ENCODE data around the gene RHBDF1.
A peak's percentile ranks its signal among the peaks of the same experiment; 100 is the strongest.
"Not testable (repeated sequence)": the region's sequence is repeated elsewhere in the genome, so short reads cannot be mapped to it uniquely, and the experiment has no call there.

RHBDF1 gene

DNA sequence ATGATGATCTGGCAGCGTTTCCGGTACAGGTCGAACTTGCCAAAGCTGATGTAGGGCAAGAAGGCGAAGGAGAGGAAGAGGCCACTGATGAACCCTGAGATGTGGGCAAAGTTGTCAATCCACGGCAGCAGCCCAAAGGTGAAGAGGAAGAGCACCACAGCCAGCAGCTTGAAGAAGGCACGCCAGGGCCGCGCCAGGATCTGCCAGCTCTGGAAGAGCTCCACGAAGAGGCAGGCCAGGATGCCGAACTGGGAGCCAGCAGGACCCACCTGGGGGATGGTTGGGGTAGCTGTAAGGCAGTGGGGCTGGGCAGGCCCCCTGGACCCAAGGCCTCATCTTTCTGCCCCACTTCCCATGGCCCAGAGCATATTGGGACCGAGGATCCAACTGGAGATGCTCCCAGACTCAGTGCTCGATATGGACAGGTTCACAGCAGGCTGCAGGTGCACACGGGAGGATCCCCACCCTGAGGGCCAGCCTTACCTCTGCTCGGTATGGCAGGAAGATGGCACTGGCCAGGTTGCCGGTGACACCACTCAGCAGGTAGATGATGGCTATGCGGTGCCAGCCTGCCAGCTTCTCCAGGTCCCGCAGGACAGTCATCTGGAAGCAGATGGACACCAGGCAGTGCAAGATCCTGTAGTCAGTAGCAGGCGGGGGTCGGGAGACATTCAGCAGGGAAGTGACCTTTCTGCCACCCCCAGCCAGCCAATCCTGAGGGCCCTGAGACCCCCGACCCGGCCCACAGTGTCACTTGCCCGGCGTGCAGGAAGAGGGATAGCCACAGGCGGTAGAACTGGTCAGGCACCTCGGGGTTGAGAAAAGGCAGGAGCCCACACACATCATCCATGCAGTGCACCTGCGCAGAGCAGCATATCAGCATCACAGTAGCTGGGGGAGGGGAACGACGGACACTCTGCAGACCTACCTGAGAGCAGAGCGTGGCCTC, 13.7 kb downstream of the RHBDF1 start:
- no peak for DNase-seq (ENCODE audit: low spot score)

DNA sequence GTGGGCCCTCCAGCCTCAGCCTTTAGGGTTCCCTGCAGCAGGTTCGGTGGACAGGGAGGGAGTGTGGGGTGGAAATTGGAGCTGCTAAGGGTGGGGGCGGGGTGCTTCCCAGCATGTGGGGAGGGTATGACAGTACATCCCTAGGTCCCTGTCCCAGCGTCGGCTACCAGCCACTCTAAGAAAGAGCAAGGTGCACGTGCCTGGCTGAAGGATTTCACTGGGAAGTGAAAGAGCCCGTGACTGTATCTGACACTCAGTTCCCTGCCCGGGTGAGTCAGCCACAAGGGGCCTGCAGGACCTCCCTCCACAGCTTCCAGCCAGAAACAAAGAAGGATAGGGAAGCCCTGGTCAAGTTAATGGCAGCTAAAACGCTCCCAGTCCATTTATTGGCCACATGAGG, 14.7 kb downstream of the RHBDF1 start:
- no peak for DNase-seq (ENCODE audit: low spot score)

DNA sequence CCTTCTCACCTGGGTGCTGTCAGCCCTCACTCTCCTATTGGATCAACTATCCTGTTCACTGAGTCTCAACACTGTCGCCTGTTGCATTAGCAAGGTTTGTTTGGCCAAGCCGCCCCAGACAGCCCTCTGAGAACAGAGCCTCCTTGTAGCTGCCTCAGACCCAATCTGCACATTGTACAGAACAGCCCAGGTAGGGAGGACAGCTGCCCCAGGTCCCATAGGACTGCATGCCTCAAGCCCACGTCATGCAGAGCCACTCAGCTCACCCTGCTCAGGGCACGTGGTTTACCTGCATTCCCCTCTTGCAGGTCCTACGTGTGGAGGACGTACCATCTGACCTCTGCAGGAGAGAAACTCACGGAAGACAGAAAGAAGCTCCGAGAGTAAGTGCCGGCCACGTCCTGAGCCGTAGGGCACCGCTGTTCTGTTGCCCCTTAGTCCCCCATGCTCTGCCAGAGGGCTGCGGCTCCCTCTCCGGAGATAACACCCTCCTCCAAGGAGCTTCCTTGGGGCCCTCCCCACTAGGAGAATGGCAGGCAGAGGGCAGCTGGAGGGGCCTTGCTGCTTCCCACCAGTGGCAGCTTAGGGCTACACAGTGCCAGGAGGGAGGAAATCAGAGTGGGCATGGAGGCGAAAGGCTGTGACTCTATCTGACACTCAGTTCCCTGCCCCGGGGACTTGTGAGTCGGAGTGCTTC, 16.1 kb downstream of the RHBDF1 start:
- DNase-seq (ENCODE audit: low spot score) = no peak

DNA sequence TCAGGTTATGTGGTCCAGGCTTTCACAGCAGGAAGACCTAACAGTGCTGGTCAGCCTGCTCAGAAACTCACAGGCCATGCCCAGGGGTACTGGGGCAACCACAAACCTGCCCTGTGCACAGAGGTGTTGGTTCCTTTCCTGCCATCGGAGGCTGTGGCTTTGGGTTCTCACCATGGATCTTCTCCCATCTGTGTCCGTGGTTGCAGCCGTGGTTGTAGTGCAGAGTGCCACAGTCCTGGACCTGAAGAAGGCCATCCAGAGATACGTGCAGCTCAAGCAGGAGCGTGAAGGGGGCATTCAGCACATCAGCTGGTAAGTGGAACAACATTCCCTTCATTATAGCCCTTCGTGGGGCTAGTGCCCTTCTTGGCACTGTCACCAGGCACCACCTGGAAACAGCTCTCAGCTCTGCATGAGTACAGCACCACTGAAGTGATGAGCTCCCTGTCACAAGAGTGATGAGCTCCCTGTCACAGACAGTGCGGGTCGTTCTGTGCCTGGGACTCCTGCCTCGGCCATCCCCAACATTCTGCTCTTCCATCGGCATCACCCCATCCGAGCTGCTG, 16.8 kb downstream of the RHBDF1 start:
- no peak for DNase-seq (ENCODE audit: low spot score)

DNA sequence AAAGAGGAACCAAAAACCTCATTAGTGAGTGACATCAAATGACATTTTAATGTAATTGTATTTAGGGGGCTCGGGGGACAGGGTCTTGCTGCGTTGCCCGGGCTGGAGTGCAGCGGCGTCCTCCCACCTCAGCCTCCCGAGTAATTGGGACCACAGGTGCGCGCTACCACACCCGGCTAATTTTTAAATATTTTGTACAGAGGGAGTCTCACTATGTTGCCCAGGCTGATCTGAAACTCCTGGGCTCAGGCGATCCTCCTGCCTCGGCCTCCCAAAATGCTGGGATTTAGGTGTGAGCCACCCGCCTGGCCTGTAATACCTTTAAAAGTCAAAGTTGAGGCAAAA, 18.2 kb downstream of the RHBDF1 start:
- no peak for DNase-seq (ENCODE audit: low spot score)

DNA sequence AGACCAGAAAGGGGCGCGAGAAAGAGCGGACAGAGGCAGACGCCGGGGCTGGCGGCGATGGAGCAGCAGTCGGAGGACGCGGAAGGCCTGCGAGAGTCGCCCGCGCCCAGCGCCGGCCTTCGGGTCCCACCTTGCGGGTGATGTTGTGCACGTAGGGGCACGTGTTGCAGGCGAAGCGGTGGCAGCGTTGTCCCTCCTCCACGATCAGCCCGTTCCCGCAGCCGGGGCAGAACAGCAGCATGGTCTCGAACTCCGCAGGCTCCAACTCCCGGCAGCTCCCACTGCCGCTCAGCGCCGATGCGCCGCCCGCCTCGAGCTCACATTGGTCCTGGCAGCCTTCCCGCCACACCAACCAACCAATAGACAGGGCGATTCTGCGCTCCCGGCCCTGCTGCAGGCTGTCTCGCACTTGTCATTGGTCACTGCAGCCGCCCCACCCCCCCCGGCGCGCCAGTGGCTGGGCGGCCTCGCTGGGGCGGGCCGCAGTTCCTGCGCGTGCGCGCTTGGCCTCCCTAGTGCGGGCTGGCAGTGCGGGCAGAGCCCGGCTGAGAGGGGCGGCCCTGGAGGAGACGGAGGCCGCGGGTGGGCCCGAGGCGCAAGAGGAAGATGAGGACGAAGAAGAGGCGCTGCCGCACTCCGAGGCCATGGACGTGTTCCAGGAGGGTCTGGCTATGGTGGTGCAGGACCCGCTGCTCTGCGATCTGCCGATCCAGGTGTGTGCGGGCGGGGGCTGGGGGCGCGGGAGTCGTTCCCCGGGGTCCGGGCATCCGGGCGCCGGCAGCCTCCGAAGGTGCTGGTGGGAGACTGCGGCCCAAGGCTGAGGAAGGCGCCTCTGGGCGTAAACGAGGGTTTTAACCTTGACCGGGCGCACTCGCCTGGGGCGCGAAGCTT, 18.8 kb downstream of the RHBDF1 start, which contains the start of the genes POLR3K and SNRNP25:
POLR3K (minus strand) TSS at position 263 of the 891 bp plus-strand sequence; CDS start at position 241, 22 bp downstream.
SNRNP25 (plus strand) TSS at position 483 of the 891 bp plus-strand sequence; CDS start at position 672, 189 bp downstream.
- peak; percentile 98 for DNase-seq (ENCODE audit: low spot score)

DNA sequence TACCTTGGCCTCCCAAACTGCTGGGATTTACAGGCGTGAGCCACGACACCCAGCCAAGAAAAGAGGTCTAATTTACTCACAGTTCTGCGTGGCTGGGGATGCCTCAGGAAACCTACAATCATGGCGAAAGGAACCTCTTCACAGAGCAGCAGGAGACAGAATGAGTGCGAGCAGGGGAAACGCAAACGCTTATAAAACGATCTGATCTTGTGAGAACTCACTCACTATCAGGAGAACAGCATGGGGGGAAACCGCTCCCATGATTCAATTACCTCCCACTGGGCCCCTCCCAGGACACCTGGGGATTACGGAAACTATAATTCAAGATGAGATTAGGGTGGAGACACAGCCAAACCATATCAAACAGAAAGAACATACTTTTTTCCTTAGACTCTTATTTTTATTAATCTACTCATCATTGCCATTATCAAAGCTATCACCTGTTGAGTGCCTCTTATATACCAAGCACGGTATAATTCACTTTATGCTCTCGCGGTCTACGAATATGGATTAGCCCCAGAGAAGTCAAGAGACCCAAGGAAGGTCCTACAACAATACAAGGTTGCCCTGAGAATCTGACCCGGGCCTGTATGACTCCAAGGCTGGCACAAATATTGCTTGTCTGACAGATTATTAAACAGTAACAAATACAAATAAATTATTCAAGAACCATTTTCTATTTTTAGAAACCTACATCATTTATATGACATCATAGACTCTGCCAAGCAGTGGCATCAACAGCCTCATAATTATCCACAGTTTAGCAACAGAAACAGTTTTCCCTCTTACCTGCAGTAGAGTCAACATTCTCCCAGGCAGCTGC, 21.5 kb downstream of the RHBDF1 start:
- DNase-seq (ENCODE audit: low spot score) = no peak

DNA sequence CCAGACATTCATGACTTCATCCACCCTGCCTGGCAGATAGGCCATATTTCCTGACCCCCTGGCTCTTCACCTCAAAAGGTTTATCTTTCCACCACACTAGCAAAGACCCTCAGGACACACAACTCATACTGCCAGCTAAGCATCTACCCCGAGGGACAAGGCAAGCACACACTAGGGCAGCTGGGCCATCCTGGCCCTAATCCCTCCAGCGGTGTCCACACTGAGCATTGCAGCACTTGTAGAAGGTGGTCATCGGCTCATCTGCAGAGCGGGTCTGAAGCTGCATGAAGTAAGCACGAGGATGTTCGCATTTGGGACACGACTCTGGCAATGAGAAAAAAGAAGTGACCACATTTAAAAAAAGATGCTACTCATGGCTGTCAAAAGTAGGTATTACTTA, 25.2 kb downstream of the RHBDF1 start:
- DNase-seq (ENCODE audit: low spot score) = no peak

DNA sequence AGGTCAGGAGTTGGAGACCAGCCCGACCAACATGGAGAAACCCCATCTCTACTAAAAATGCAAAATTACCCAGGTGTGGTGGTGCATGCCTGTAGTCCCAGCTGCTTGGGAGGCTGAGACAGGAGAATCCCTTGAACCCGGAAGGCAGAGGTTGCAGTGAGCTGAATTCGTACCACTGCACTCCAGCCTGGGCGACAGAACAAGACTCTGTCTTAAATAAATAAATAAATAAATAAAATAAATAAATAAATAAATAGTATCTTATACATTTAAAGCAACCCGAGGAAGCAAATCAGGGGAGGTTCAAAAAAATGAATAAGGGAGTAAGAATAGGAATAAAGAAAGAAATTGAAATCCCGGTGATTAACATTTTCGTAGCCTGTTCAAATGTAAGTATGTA, 25.9 kb downstream of the RHBDF1 start:
- DNase-seq (ENCODE audit: low spot score) = not testable (repeated sequence)

DNA sequence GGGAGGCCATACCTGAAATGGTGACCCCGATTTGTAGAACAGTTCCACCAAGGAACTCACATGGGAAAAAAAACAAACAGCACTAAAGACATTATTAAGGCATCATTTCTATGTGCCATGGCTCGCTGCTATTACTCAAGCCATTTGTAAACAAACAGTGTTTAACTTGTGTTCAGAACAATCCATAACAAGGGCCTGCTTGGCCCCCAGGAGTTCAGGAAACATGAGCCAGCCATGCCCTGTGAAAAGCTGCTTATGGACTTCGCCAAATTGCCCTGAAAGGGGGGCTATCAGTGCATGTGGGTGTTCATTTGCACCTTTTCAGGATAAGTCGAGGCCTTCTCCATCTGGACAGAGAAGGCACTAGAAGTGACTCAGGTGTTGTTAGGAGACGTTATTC, 27.0 kb downstream of the RHBDF1 start:
- no peak for DNase-seq (ENCODE audit: low spot score)

DNA sequence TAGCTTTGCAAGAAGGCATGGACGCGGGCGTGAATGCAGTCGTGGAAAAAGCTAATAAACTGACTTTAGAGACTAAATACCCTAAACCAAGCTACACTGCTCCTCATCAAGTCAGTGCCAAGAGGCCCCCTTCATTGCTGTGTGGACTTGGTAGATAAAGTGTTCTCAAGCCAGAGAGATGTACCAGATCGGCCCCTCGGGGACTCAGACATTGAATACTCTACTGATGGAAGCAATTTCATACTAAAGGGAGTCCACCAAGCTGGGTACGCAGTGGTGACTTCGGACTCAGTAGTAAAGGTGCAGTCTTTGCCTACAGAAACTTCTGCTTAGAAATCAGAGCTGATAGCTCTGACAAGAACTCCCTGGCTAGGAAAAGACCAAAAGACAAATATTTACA, 27.8 kb downstream of the RHBDF1 start:
- no peak for DNase-seq (ENCODE audit: low spot score)

DNA sequence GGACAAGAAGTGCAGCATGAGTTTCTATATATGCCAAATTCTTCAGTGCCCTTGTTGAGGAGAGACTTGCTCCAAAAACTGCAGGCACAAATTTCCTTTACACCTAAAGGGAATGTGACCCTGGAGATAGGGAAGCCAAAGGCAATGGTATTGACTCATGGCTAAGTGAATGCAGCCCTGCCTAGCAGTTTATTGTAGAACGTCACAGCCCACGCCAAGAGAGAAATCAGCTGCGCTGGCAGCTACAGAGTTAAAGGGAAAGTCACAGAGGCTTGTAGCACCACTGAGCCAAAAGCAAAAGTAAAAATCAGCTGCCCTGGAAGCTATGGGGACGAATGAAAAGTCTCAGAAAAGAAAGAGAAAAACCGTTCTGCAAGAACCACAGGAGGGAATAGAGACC, 29.1 kb downstream of the RHBDF1 start:
- no peak for DNase-seq (ENCODE audit: low spot score)

DNA sequence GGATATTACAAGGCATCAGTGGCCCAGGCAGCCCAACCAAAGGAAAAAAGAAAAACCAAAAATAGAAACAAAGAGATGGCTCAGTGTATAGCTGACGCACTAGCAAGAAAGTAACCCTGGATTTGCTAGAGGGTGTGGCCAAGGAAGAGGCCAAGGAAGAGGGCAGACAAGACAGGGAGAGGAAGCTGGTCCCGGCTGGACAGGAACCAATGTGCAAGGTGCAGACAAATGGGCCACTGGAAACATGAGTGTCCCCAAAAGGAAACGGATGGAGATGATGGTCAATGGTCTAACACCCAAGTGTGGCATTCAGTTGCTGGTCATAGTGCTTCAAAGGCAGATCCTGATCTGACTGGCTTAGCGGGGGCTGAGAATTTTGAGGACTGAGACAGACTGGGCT, 29.7 kb downstream of the RHBDF1 start:
- DNase-seq (ENCODE audit: low spot score) = no peak

DNA sequence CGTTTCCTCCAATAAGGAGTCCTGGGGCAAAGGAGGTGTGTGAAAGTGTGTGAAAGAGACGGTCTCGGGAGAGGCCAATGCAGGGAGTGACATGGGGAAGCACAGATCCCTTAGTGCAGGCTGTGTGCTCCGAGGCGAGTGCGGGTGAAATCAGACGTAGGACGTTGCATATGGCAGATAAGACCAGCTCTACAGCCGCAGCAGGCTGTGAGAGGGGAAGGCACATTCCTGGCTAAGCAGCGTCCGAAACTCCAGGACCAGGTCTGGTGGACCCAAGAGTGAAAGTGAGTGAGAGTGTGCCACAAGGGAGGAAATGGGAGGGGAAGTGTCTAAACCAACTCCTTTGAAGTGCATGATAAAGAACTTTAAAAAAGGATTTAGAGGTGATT, 30.4 kb downstream of the RHBDF1 start:
- DNase-seq (ENCODE audit: low spot score) = no peak

DNA sequence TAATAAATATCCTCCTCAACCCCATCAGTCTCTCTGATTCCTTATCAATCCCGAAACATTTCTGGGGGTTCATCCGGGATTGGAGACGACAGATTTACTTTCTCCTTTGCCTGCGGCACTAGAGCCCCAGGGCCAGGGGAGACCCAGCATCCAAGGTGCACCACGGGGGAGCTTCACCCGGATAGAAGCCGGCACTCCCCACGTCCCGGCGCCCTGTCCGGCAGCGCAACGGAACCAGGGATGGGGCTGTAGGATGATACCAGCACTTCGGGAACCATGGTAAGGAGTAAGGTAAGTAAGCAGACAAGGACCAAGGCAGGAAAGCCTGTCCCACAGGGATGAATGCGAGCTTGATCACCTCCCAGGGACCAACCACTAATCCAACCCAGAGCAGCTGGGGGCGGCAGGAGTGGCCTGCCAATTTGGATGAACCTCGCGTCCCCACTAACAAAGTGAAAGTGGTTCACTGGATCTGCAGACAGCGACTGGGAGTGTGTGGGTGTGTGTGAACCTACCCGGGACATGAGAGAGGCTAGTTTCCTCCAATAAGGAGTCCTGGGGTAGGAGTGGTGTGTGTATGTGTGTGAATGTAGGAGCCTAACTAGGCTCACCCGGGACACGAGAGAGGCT, 30.9 kb downstream of the RHBDF1 start:
- no peak for DNase-seq (ENCODE audit: low spot score)

DNA sequence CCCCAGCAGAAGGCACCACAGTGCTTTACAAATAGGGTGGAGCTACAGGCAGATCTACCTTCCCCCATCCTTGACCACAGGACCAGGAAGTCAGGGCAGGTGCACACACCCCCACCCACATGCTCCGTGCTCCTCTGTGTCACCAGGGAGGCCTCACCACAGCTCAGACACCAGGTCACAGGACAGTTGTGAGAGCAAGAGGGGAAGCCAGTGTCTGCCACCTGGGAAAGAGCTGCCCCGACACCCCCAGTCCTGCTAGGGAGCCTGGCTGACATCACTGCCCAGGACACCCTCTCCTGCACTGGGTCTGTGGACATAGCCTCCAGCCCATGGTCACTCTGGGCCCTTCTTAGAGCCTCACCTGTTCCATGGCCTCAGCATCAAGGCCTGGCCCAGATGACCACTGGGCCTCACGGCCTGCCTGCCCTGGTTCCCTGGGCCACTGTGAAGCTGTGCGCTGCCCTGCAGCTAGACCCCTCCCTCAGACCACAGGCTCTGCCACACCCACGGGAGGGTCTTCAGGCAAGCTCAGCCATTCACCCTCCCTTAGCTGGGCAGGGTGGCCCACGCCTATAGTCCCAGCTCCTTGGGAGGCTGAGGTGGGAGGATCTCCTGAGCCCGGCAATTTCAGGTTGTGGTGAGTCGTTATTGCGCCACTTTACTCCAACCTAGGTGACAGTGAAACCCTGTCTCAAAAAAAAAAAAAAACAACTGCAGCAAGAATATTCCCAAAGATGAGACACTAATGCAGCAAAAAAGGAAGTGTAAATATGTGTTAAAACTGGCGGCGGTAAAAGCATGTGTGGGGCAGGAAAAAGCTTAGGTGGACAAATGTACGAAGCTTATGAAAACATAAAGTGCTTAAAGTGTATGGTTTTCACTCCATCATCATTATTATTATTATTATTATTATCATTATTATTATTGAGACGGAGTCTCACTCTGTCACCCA, 33.2 kb downstream of the RHBDF1 start:
- DNase-seq (ENCODE audit: low spot score) = no peak

DNA sequence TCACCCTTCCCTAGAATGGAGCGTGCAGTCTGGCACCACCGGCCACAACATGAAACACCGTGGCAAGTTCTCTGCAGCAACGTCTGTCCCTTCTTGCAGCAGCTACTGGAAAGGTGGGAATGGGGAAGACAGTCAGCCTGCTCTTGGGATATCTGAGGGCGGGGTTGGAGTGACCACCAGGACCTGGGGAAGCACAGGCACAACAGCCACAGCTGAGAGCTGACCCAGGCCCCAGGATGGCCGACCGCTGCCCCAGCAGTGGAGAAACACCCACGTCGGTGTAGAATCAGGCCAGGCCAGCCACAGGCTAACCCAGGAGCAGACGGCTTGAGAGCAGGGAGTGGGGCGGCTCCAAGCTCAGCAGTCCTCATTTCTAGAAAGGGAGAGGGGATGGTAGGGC, 34.2 kb downstream of the RHBDF1 start:
- DNase-seq (ENCODE audit: low spot score) = not testable (repeated sequence)

DNA sequence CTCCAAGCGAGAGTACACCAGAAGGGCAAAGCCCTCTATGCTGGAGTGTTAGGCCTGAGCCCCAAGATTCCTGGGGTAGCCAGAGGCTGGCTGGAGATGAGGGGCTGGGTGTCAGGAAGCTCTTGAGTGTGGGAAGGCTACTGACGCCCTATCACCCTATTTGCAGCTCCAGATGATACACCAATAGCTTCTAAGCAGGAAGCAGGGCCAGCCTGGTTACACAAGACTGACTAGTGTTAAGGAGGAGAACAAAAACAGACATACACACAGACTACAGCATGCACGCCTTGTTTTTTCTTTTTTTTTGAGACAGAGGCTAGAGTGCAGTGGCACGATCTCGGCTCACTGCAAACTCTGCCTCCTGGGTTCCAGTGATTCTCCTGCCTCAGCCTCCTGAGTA, 34.9 kb downstream of the RHBDF1 start:
- no peak for DNase-seq (ENCODE audit: low spot score)

DNA sequence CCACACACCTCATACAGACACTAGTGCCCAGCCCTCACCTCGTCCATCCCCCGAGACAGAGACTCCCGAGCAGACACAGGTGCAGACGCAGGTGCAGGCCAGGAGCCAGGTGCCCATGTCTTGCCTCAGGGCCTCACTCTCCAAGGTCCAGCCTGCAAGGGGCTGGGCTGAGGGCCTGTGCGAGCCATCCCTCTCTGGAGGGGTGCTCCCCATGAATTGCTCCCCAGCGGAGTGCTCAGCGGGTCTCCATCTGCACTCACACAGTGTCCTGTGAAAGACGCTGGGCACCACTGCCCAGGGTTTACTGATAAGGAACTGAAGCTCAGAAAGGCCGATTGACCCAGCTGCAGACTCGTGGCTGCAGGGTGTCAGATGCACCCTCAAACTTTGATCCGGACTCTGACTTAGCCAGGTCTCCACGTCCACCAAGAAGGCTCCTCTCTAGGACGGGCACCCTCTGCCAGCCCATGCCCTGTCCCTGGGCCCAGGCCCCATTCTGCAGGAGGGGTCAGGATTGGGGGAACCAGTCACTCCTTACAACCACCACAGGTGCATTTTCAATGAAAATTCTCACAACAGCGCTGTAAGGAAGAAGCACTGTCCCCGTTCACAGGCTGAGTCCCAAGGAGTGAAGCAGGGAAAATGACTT, 36.0 kb downstream of the RHBDF1 start:
- DNase-seq (ENCODE audit: low spot score) = no peak

Data from COLO829 (cell line).